ENCODE measurements around the gene CETN3.

The CETN3 gene

GRCh38 chr5:90398726-90399125 is 10.8 kb downstream of the CETN3 start:
- no peak overlapping the region for H3K27ac ChIP-seq
- TF ChIP-seq CTCF (conservative IDR thresholded peaks at IDR 0.05): no peak

GRCh38 chr5:90395005-90395404 is 14.6 kb downstream of the CETN3 start:
- H3K27ac ChIP-seq: no peak overlapping the region
- no peak for TF ChIP-seq CTCF (conservative IDR thresholded peaks at IDR 0.05)

GRCh38 chr5:90390928-90391327 is 18.6 kb downstream of the CETN3 start:
- no peak for TF ChIP-seq CTCF (conservative IDR thresholded peaks at IDR 0.05)
- no peak overlapping the region for H3K27ac ChIP-seq

GRCh38 chr5:90390326-90390725 is 19.2 kb downstream of the CETN3 start:
- no peak for TF ChIP-seq CTCF (conservative IDR thresholded peaks at IDR 0.05)
- no peak overlapping the region for H3K27ac ChIP-seq

- no peak for TF ChIP-seq CTCF (conservative IDR thresholded peaks at IDR 0.05)
- no peak overlapping the region for H3K27ac ChIP-seq
Measured at GRCh38 chr5:90387508-90387907, 22.0 kb downstream of the CETN3 start.

GRCh38 chr5:90386099-90386710 is 23.4 kb downstream of the CETN3 start:
- H3K27ac ChIP-seq: no peak overlapping the region
- peak; percentile 68 for TF ChIP-seq CTCF (conservative IDR thresholded peaks at IDR 0.05)

- no peak for TF ChIP-seq CTCF (conservative IDR thresholded peaks at IDR 0.05)
- H3K27ac ChIP-seq: no peak overlapping the region
Measured at GRCh38 chr5:90384389-90384788, 25.2 kb downstream of the CETN3 start.
